Nephron progenitor cell (in vitro differentiated cells): ENCODE measurements around the gene MLH3.

Experiments used
- DNase-seq: peaks from one replicate; pipeline ENCODE4 v3.0.0; 2021
- H3K27ac Mint-ChIP-seq: 2 replicates; pipeline ENCODE4 v1.8.0; 2021; ENCODE audit warnings: mild to moderate bottlenecking, moderate library complexity, mixed read lengths
- H3K27me3 Mint-ChIP-seq: 2 replicates; pipeline ENCODE4 v1.8.0; 2021; ENCODE audit warnings: mild to moderate bottlenecking, low read depth, mixed read lengths; ENCODE audit not compliant: poor library complexity
- H3K36me3 Mint-ChIP-seq: 2 replicates; pipeline ENCODE4 v1.8.0; 2021; ENCODE audit warnings: low read depth, mixed read lengths
- H3K4me1 Mint-ChIP-seq: 2 replicates; pipeline ENCODE4 v1.8.0; 2021; ENCODE audit warnings: mixed read lengths
- H3K4me3 Mint-ChIP-seq: 2 replicates; pipeline ENCODE4 v1.8.0; 2021; ENCODE audit warnings: mild to moderate bottlenecking, moderate library complexity, mixed read lengths
- H3K9me3 Mint-ChIP-seq: 2 replicates; pipeline ENCODE4 v1.8.0; 2021; ENCODE audit warnings: mild to moderate bottlenecking, moderate library complexity, mixed read lengths
- TF ChIP-seq, protein P1 (sequence below): fragments of 200-600 bp; sonication (generic); IDR thresholded peaks from 2 replicates; pipeline ENCODE4 v1.5.0; 2021; ENCODE audit warnings: antibody characterized with exemption

MLH3 gene

DNA sequence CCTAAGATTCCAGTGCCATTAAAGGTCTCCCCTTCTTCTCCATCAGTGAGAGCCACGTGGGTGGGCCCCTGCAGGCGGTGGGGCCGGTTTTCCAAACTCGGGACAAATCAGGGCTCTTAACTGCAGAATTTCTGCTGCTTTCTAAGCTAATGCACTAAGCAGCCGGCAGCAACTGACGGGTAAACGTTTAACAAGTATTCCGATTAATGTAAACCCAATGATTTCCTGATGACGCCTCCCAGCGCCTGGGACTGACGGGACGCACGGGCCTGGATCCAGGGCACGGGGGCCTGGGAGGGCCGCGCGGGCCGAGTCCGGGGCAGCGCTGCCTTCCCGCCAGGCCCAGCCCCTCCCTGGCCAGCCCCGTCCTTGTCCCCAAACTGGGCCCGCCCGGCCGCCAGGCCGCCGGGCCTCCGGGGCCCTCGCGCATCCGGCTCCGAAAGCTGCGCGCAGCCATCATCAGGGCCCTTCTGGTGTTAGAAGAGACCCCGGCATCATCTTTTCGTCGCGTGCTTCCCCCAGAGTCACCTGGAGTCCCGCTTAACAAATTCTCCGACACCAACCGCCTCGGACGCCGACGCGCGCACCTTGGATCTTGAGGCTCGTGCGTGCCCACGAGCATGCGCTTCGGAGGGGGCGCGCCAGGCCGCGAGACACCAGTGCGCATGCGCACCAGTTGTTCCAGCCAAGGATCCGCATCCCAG, at the start of gene MLH3:
Gene MLH3, minus strand, starts transcription at position 616 of the 704 bp plus-strand sequence. CDS start 1,812 bp downstream, outside the sequence.
- DNase-seq, result peak; percentile 86
- Mint-ChIP-seq H3K4me1 (peaks cover 6% of the 10 kb centered on the region), H3K36me3 (peaks cover 62% of the 10 kb centered on the region), H3K27me3 (peaks cover 6% of the 10 kb centered on the region), H3K9me3 (peaks cover 45% of the 10 kb centered on the region), H3K27ac (peak within 1 kb of the TSS; percentile 85), H3K4me3 (peak within 1 kb of the TSS; percentile 87)
- TF ChIP-seq, protein P1, sequence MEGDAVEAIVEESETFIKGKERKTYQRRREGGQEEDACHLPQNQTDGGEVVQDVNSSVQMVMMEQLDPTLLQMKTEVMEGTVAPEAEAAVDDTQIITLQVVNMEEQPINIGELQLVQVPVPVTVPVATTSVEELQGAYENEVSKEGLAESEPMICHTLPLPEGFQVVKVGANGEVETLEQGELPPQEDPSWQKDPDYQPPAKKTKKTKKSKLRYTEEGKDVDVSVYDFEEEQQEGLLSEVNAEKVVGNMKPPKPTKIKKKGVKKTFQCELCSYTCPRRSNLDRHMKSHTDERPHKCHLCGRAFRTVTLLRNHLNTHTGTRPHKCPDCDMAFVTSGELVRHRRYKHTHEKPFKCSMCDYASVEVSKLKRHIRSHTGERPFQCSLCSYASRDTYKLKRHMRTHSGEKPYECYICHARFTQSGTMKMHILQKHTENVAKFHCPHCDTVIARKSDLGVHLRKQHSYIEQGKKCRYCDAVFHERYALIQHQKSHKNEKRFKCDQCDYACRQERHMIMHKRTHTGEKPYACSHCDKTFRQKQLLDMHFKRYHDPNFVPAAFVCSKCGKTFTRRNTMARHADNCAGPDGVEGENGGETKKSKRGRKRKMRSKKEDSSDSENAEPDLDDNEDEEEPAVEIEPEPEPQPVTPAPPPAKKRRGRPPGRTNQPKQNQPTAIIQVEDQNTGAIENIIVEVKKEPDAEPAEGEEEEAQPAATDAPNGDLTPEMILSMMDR, result no peak

DNA sequence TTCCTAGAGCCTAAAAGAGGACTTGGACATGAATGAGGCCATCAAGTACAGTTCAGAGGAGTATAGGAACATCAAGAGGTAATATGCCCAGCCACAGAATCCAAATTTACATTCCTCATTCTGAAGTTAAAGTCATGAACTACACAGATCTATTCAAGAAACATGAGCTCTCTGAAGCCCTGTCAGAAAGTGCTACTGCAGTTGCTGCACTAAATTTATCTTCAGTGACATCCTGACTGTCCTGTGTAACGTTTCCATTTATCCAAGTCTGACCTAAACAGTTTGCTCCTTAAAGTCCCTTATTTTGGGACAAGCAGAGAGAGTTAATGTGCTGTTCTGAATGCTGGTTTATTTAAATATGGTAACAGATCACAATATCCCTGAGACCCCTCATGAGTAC, 47.4 kb upstream of the MLH3 start:
- TF ChIP-seq, protein P1, result no peak
- H3K36me3 Mint-ChIP-seq, result peaks cover 82% of the 10 kb centered on the region
- DNase-seq, result no peak
- no peaks in the 10 kb centered on the region for H3K27me3 Mint-ChIP-seq
- H3K9me3 Mint-ChIP-seq, result no peaks in the 10 kb centered on the region
- H3K4me1 Mint-ChIP-seq, result no peaks in the 10 kb centered on the region
- H3K4me3 Mint-ChIP-seq, result no peak overlapping the region
- peak overlapping the region; percentile 21 for H3K27ac Mint-ChIP-seq

DNA sequence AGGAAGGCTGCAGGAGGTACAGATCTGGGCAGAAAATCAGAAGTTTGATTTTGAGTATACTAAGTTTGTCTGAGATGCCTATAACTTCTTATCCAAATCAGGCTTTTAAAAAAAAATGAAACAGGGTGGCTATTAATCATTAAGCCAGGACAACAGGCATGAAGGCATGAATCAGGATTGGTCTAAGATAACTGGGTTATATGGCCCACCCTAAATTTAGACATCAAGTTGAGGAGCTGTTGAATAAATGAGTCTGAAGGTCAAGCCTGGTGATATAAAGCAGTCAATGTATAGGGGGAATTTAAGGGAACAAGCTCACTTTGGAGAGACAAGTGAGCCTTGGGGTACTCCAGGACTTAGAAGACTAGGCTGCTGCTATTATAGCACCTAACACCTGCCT, 46.9 kb upstream of the MLH3 start:
- TF ChIP-seq, protein P1, result no peak
- DNase-seq, result no peak

DNA sequence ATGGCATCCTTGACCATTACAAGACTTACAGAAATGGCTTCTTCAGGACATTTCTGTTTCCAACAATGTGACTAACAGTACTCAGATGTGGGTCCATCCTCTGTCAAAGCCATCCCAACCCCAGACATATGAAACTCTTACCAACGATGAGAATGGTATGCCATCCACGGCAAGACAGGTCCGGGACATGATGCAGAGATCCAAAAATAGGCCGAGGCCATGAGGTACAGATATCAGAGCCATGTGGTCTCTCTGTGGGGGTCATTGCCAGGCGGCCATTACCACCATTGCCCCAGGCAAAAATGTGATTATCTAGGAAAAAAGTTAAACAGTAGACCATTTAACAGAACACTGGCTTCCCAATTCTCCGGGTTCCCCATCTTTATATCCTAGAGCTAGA, 45.7 kb upstream of the MLH3 start:
- no peaks in the 10 kb centered on the region for H3K4me1 Mint-ChIP-seq
- H3K4me3 Mint-ChIP-seq, result no peak overlapping the region
- no peak for DNase-seq
- H3K36me3 Mint-ChIP-seq, result peaks cover 75% of the 10 kb centered on the region
- H3K27me3 Mint-ChIP-seq, result no peaks in the 10 kb centered on the region
- H3K27ac Mint-ChIP-seq, result no peak overlapping the region
- no peaks in the 10 kb centered on the region for H3K9me3 Mint-ChIP-seq
- TF ChIP-seq, protein P1, result no peak

More for the DNA sequence above, 46.9 kb upstream of the MLH3 start:
- H3K27ac Mint-ChIP-seq, result no peak overlapping the region
- H3K4me3 Mint-ChIP-seq, result no peak overlapping the region
- H3K4me1 Mint-ChIP-seq, result no peaks in the 10 kb centered on the region
- H3K27me3 Mint-ChIP-seq, result no peaks in the 10 kb centered on the region
- H3K36me3 Mint-ChIP-seq, result peaks cover 80% of the 10 kb centered on the region
- no peaks in the 10 kb centered on the region for H3K9me3 Mint-ChIP-seq

DNA sequence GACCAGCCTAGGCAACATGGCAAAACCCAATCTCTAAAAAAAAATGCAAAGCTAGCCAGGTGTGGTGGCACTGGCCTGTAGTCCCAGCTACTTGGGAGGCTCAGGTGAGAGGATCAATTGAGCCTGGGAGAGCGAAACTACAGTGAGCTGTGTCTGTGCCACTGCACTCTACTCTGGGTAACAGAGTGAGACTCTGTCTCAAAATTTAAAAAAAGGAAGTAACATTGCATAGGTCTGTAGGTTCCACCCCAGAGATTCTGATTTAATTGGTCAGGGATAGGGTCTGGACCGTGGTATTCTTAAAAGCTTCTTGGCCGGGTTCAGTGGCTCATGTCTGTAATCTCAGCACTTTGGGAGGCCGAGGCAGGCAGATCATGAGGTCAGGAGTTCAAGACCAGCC, 44.4 kb upstream of the MLH3 start:
- no peak for DNase-seq
- Mint-ChIP-seq H3K4me1 (no peaks in the 10 kb centered on the region), H3K27me3 (no peaks in the 10 kb centered on the region), H3K4me3 (no peak overlapping the region), H3K36me3 (peaks cover 74% of the 10 kb centered on the region), H3K9me3 (no peaks in the 10 kb centered on the region), H3K27ac (no peak overlapping the region)
- TF ChIP-seq, protein P1, result no peak

DNA sequence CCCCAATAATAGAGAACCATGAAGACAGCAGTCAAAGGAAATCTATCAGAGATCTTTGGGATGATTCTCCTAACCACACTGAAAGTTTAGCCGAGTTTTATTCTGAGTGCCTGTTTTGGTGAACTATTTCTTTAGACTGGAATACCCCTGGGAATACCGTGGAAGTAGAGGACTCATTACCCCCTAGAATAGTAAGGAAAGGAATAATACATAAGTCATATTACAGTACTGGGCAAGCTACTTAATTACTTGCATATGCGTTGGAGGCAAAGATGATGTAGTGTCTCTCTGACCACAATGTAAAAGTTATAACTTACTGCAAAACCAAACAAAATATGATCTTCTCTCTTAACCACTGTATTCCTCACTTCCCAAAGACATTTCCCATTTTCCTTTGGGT, 43.6 kb upstream of the MLH3 start:
- Mint-ChIP-seq H3K4me3 (no peak overlapping the region), H3K36me3 (peaks cover 75% of the 10 kb centered on the region), H3K27ac (no peak overlapping the region), H3K4me1 (no peaks in the 10 kb centered on the region), H3K9me3 (no peaks in the 10 kb centered on the region), H3K27me3 (no peaks in the 10 kb centered on the region)
- no peak for DNase-seq
- TF ChIP-seq, protein P1, result no peak
